Activated CD4-positive, alpha-beta T cell treated with anti-CD3 and anti-CD28 coated beads, Interleukin-2, Interleukin-6, amounts not matched to agents 100 ng/mL and 50 ng/mL, durations not matched to agents 16 hours and 8 hours (primary cell): Measurements from ENCODE around the gene MSLN.
A peak's percentile ranks its signal among the peaks of the same experiment; 100 is the strongest.

Experiments used
- DNase-seq: peaks from one replicate; pipeline ENCODE4 v3.0.0-alpha.2; 2020

MSLN gene

GRCh38 chr16:723695-724094 lies 36.8 kb upstream of the MSLN start:
- no peak for DNase-seq

- no peak for DNase-seq
These were observed 36.1 kb upstream of the MSLN start for GRCh38 chr16:724188-725040.

GRCh38 chr16:725041-725376 lies 35.5 kb upstream of the MSLN start:
- no peak for DNase-seq

GRCh38 chr16:725463-726187 lies 34.9 kb upstream of the MSLN start:
- no peak for DNase-seq

- DNase-seq, result no peak
These were observed 34.4 kb upstream of the MSLN start for GRCh38 chr16:726188-726437.

GRCh38 chr16:726438-727290 lies 33.9 kb upstream of the MSLN start, which contains the start of the genes CCDC78 and HAGHL:
TSS of gene CCDC78 (minus strand) at chr16:726443. CDS start at chr16:726367, 76 bp downstream.
TSS of gene HAGHL (plus strand) at chr16:727106. CDS start at chr16:727510, 404 bp downstream.
- peak; percentile 71 for DNase-seq

- DNase-seq, result peak; percentile 45
These were observed 33.1 kb upstream of the MSLN start for GRCh38 chr16:727291-727977.

GRCh38 chr16:728131-728889 lies 32.2 kb upstream of the MSLN start:
- DNase-seq, result peak; percentile 79

GRCh38 chr16:728890-729744 lies 31.4 kb upstream of the MSLN start:
- no peak for DNase-seq

- no peak for DNase-seq
These were observed 30.5 kb upstream of the MSLN start for GRCh38 chr16:729768-730665.

- DNase-seq, result no peak
These were observed 29.6 kb upstream of the MSLN start for GRCh38 chr16:730666-731509.

GRCh38 chr16:732332-732731 lies 28.2 kb upstream of the MSLN start:
- DNase-seq, result no peak

GRCh38 chr16:732936-733335 lies 27.6 kb upstream of the MSLN start:
- no peak for DNase-seq

GRCh38 chr16:733382-734207 lies 26.9 kb upstream of the MSLN start:
- peak; percentile 39 for DNase-seq

GRCh38 chr16:734208-734980 lies 26.1 kb upstream of the MSLN start:
- no peak for DNase-seq

- no peak for DNase-seq
These were observed 25.3 kb upstream of the MSLN start for GRCh38 chr16:734981-735881.
